ENCODE measurements around the gene ATP5MC2. TPM values are rescaled to one million over a fixed set of nuclear protein-coding genes. Genes with fewer than 3 reads are reported as not detected.

Gene ATP5MC2
- total RNA-seq, 4 donors from 2014 or later: 428 to 714 (median 580) TPM

DNA sequence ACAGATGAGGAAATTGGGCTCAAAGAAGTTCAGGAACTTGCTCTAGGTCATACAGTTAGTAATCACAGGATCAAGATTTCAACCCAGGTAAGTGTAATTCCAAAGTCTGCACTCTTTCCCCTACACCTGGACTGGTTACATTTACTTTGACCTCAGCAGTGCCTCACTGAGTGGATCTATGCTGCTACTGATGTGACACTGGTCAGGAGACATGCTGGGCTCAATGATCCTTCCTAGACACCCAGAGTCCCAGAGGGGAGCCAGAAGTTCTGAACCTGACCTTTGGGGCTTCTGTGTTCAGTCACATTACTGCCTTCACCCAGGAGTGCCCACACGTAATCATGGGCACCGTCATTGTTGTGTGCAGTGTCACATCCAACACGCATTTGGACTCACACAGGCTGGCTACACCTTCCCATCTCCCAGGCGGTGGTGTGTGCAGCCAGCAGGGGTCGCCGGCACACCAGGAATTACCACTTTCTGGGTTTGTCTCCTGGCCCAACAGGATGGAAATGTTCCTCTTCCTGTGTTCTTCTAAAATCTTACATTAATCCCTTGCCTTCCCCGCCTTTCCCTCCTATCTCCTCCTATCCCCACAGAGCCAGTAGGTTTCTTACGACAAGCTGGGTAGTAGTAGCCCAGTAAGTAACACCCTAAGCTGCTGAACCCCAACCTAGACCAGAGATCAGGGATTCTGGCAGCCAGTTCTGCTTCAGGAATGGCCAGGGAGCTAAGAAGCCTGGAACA is 25.8 kb upstream of the ATP5MC2 start:
- in situ Hi-C loops (cut with MboI; ENCODE audit: low sequenced_read_pairs in 4 of 4): loop anchor here (5.0 kb wide), 1 partner anchor 41 kb away; no protein-coding TSS in a partner anchor

DNA sequence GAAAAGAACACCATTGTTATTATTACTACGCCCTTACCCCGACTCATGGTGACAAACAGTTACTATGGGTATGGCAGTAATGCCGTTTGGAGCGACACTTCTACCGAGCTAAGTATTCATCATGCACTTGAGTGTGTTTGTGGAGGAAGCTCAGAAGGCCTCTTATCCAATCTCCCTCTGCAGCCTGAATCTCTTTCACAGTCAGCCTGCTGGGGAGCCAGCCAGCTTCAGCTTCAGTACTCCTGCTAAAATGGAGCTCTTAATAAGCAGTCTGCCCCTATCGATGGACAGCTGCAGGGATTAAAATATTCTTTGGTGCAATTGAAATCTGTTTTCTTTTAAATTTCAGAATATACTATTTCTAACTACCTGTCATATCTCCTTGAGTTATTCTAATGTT is 24.7 kb upstream of the ATP5MC2 start:
- in situ Hi-C loops (cut with MboI; ENCODE audit: low sequenced_read_pairs in 4 of 4): loop anchor here (5.0 kb wide), 1 partner anchor 42 kb away; no protein-coding TSS in a partner anchor
- Histone ChIP-seq H3K36me3 (no peaks in the 10 kb centered on the region), H3K27me3 (peaks cover 17 to 36% (median 18%) of the 10 kb centered on the region in 3 donors), H3K27ac (no peak overlapping the region), H3K4me1 (peaks cover 0 to 5% of the 10 kb centered on the region in 2 donors), H3K4me3 (no peak overlapping the region), H3K9me3 (no peaks in the 10 kb centered on the region)
- intact Hi-C loops (cut with DNase I; ENCODE audit: low total_unique reads): no loop called here
- no peak for ATAC-seq
- TF ChIP-seq POLR2A (IDR thresholded peaks at IDR 0.05): no peak
- no peak for DNase-seq

More for the DNA sequence above, 25.8 kb upstream of the ATP5MC2 start:
- ATAC-seq (peak; percentile 86 to 87), DNase-seq (peak; percentile 53 to 70)
- H3K27ac ChIP-seq: no peak overlapping the region
- TF ChIP-seq, protein P1, sequence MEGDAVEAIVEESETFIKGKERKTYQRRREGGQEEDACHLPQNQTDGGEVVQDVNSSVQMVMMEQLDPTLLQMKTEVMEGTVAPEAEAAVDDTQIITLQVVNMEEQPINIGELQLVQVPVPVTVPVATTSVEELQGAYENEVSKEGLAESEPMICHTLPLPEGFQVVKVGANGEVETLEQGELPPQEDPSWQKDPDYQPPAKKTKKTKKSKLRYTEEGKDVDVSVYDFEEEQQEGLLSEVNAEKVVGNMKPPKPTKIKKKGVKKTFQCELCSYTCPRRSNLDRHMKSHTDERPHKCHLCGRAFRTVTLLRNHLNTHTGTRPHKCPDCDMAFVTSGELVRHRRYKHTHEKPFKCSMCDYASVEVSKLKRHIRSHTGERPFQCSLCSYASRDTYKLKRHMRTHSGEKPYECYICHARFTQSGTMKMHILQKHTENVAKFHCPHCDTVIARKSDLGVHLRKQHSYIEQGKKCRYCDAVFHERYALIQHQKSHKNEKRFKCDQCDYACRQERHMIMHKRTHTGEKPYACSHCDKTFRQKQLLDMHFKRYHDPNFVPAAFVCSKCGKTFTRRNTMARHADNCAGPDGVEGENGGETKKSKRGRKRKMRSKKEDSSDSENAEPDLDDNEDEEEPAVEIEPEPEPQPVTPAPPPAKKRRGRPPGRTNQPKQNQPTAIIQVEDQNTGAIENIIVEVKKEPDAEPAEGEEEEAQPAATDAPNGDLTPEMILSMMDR (IDR thresholded peaks at IDR 0.05 in 4 of 5, conservative IDR thresholded peaks at IDR 0.05 in 1 of 5): peak; percentile 78 to 92 (median 91)
- no peak for TF ChIP-seq POLR2A (IDR thresholded peaks at IDR 0.05)
- no peaks in the 10 kb centered on the region for H3K9me3 ChIP-seq
- H3K4me1 ChIP-seq: no peaks in the 10 kb centered on the region
- peaks cover 20 to 32% (median 21%) of the 10 kb centered on the region in 3 donors for H3K27me3 ChIP-seq
- no peaks in the 10 kb centered on the region for H3K36me3 ChIP-seq
- no peak overlapping the region for H3K4me3 ChIP-seq
- intact Hi-C loops (cut with DNase I; ENCODE audit: low total_unique reads): loop anchor here (1.0 kb wide), 1 partner anchor 42 kb away; no protein-coding TSS in a partner anchor

DNA sequence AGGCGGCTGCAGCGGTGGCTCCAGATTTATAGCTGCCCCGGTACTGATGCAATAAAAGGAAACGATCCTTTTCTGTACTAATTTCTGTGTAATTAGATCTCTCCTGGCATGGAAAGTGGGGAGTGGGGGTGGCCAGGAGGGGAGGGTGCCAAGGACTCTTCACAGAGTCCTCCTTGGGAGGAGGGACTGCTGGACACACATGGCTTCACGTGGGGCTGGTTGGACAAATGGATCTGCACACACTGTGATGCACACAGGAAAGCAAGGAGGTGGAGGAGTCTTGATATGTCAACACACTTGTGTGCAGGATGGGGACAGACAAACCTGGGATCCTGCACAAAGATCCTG is 23.8 kb upstream of the ATP5MC2 start:
- TF ChIP-seq, protein P1 (IDR thresholded peaks at IDR 0.05 in 4 of 5, conservative IDR thresholded peaks at IDR 0.05 in 1 of 5): no peak
- no peak for TF ChIP-seq POLR2A (IDR thresholded peaks at IDR 0.05)
- no peak for ATAC-seq
- peaks cover 0 to 5% of the 10 kb centered on the region in 2 donors for H3K4me1 ChIP-seq
- H3K9me3 ChIP-seq: no peaks in the 10 kb centered on the region
- H3K4me3 ChIP-seq: no peak overlapping the region
- peaks cover 25 to 44% (median 27%) of the 10 kb centered on the region in 3 donors for H3K27me3 ChIP-seq
- intact Hi-C loops (cut with DNase I; ENCODE audit: low total_unique reads): no loop called here
- in situ Hi-C loops (cut with MboI; ENCODE audit: low sequenced_read_pairs in 4 of 4): loop anchor here (5.0 kb wide), 1 partner anchor 43 kb away; no protein-coding TSS in a partner anchor
- no peaks in the 10 kb centered on the region for H3K36me3 ChIP-seq
- no peak overlapping the region for H3K27ac ChIP-seq
- DNase-seq: no peak

DNA sequence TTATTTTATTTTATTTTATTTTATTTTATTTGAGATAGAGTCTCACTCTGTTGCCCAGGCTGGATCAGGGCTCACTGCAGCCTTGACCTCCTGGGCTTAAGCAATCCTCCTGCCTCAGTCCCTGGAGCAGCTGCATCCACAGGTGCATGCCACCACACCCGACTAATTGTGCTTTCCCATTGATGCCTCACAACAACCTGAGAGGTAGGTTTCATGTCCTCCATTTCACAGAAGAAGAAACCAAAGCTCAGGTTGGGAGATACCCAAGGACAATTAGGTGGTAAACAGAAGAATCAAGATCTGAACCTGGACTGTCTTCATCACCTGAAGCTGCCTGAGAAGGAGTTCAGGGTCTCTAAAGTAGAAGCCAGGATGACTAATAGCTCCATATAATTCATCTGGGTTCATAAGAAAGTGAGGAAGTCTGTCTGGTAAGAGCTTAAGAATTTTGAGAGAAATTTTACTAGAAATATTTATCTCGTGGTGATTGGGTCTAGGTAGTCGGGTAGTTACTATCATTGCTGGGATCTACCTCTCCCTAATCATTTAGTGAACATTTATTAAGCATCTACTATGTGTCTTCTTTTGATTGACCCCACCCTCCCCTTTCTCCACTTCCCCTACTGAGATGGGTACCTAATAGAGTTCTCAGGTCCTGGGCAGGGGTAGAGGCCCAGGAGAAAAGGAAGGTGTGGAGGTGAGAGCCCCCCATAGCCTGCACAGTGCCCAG is 23.2 kb upstream of the ATP5MC2 start:
- H3K4me1 ChIP-seq: peaks cover 0 to 5% of the 10 kb centered on the region in 2 donors
- DNase-seq (no peak), ATAC-seq (no peak)
- in situ Hi-C loops (cut with MboI; ENCODE audit: low sequenced_read_pairs in 4 of 4) (no loop called here), intact Hi-C loops (cut with DNase I; ENCODE audit: low total_unique reads) (no loop called here)
- no peak overlapping the region for H3K4me3 ChIP-seq
- H3K9me3 ChIP-seq: no peaks in the 10 kb centered on the region
- peaks cover 29 to 44% (median 32%) of the 10 kb centered on the region in 3 donors for H3K27me3 ChIP-seq
- H3K36me3 ChIP-seq: no peaks in the 10 kb centered on the region
- no peak for TF ChIP-seq POLR2A (IDR thresholded peaks at IDR 0.05)
- TF ChIP-seq, protein P1 (IDR thresholded peaks at IDR 0.05 in 4 of 5, conservative IDR thresholded peaks at IDR 0.05 in 1 of 5): no peak
- no peak overlapping the region for H3K27ac ChIP-seq

All from gastrocnemius medialis (tissue), 4 donors.